K562 (cell line): ENCODE data around the gene MORC1. TPM values are rescaled to one million over a fixed set of nuclear protein-coding genes. Genes with fewer than 3 reads are reported as not detected.

Experiments used
- ATAC-seq: fragments of 200-7000 bp; cut with Tn5 transposase; 3 replicates; pipeline ENCODE4 v1.9.1; 2020; ENCODE audit warnings: moderate library complexity
- BruUV-seq: library from RNA; stranded (reverse); fragments of 400-500 nt; replicated peaks from 2 replicates; lab custom pipeline; 2021; lab: Mats Ljungman, UMichigan
- CTCF ChIA-PET: fragments of 300-600 bp; formaldehyde crosslinking; extraction: SDS; loops from one replicate; lab custom pipeline; 2021; ENCODE audit warnings: low intra/inter-chr PET ratio; lab: Yijun Ruan, JAX
- POLR2A ChIA-PET: fragments of 300-600, 350-650 bp; sonication (Branson Sonifier 250); formaldehyde crosslinking; extraction: SDS; loops from one replicate; lab custom pipeline; 2021; ENCODE audit warnings: antibody characterized with exemption, inconsistent platforms; lab: Yijun Ruan, JAX
- DNase-seq, 4 experiments: peaks; one replicate each; pipeline versions ENCODE4 v3.0.0 to v3.0.0-alpha.2; 2011 to 2018; ENCODE audit warnings: low spot score in 3 of 4, mixed read lengths in 3 of 4; ENCODE audit errors: extremely low read depth in 1 of 4
- FAIRE-seq: peaks from 2 replicates; lab custom pipeline; 2011; peaks lifted over from hg19 to GRCh38; lab: Jason Lieb, UNC
- H2AFZ ChIP-seq: 2 replicates; pipeline ENCODE4 v1.6.0; 2011; ENCODE audit warnings: low read depth, low read length, control low read depth, inconsistent platforms
- H3K27ac ChIP-seq: fragments of 200-600 bp; 3 replicates; pipeline ENCODE4 v1.8.0; 2011; ENCODE audit warnings: low read depth, mild to moderate bottlenecking, control low read depth, inconsistent platforms, low read length, moderate library complexity, mixed read lengths; ENCODE audit errors: extremely low read depth
- H3K27me3 ChIP-seq, 2 experiments: fragments of 300-600 bp in 1 of 2; 2 replicates in 1 of 2; 3 replicates in 1 of 2; pipeline versions ENCODE4 v1.6.0 to v1.8.0; 2011; ENCODE audit warnings: inconsistent platforms in 2 of 2, low read length in 2 of 2, mild to moderate bottlenecking in 1 of 2, mixed read lengths in 1 of 2, moderate library complexity in 1 of 2; ENCODE audit not compliant: control insufficient read depth in 2 of 2, insufficient read depth in 2 of 2
- H3K36me3 ChIP-seq: fragments of 300-600 bp; 3 replicates; pipeline ENCODE4 v1.8.0; 2011; ENCODE audit warnings: mild to moderate bottlenecking, low read length, inconsistent platforms; ENCODE audit not compliant: control insufficient read depth, insufficient read depth
- H3K4me1 ChIP-seq, 2 experiments: fragments of 200-600 bp in 1 of 2; replicated peaks in 1 of 2; 2 replicates in 1 of 2; 3 replicates in 1 of 2; pipeline versions ENCODE4 v1.5.1 to v1.8.0; 2011; ENCODE audit warnings: inconsistent platforms in 2 of 2, low read length in 2 of 2, mild to moderate bottlenecking in 1 of 2, mixed read lengths in 1 of 2, moderate library complexity in 1 of 2; ENCODE audit not compliant: control insufficient read depth in 2 of 2, insufficient read depth in 2 of 2
- H3K4me2 ChIP-seq: 2 replicates; pipeline ENCODE4 v1.6.1; 2011; ENCODE audit warnings: low read length, control low read depth, inconsistent platforms, mixed read lengths; ENCODE audit not compliant: insufficient read depth
- H3K4me3 ChIP-seq: fragments of 200-600 bp; sonication (generic), shearing (Covaris generic); 2 replicates; pipeline ENCODE4 v1.5.1; 2016; ENCODE audit warnings: control low read depth, inconsistent platforms
- H3K79me2 ChIP-seq: fragments of 200-600 bp; 3 replicates; pipeline ENCODE4 v1.8.0; 2011; ENCODE audit warnings: low read length, inconsistent platforms; ENCODE audit not compliant: control insufficient read depth, insufficient read depth
- H3K9ac ChIP-seq, 2 experiments: 2 replicates each; pipeline versions ENCODE4 v1.6.0 to v1.6.1; 2011; ENCODE audit warnings: low read depth in 2 of 2, low read length in 2 of 2, control low read depth in 1 of 2, inconsistent platforms in 1 of 2, mild to moderate bottlenecking in 1 of 2, mixed read lengths in 1 of 2; ENCODE audit not compliant: insufficient read depth in 1 of 2
- H3K9me1 ChIP-seq: one replicate; pipeline ENCODE4 v1.6.0; 2011; ENCODE audit warnings: inconsistent platforms, mild to moderate bottlenecking, low read length, moderate library complexity; ENCODE audit not compliant: control insufficient read depth, insufficient read depth
- H3K9me3 ChIP-seq: replicated peaks from 2 replicates; pipeline ENCODE4 v1.5.1; 2011; ENCODE audit warnings: low read depth, low read length, inconsistent platforms; ENCODE audit not compliant: control insufficient read depth, insufficient read depth
- H4K20me1 ChIP-seq: replicated peaks from 2 replicates; pipeline ENCODE4 v1.6.1; 2011; ENCODE audit warnings: low read length, inconsistent platforms, mixed read lengths; ENCODE audit not compliant: control insufficient read depth, insufficient read depth
- ATF7 ChIP-seq: fragments of 450-650 bp; IDR thresholded peaks from 2 replicates; pipeline ENCODE4 v1.7.1; 2014; ENCODE audit warnings: mild to moderate bottlenecking, moderate library complexity
- JUND ChIP-seq, 2 experiments: IDR thresholded peaks; 2 replicates in 1 of 2; 3 replicates in 1 of 2; pipeline ENCODE4 v1.6.1; 2011; ENCODE audit warnings: borderline replicate concordance in 2 of 2, low read depth in 2 of 2, low read length in 2 of 2, improper control_type of control experiment in 1 of 2, missing biosample characterization in 1 of 2, missing genetic modification characterization in 1 of 2, missing genetic modification reagents in 1 of 2
- NFIX ChIP-seq: fragments of 250-450 bp; sonication (Bioruptor Pico); IDR thresholded peaks from 2 replicates; pipeline ENCODE4 v1.4.0; 2020; ENCODE audit warnings: low read depth, mild to moderate bottlenecking, moderate library complexity
- NR2F6 ChIP-seq: fragments of 450-650 bp; formaldehyde crosslinking; IDR thresholded peaks from 2 replicates; pipeline ENCODE4 v1.4.0; 2020; ENCODE audit warnings: mild to moderate bottlenecking
- SMAD3 ChIP-seq: fragments of 450-650 bp; formaldehyde crosslinking; conservative IDR thresholded peaks from 2 replicates; pipeline ENCODE4 v1.4.0; 2020; ENCODE audit warnings: mild to moderate bottlenecking
- SNAPC5 ChIP-seq: fragments of 250-450 bp; sonication (Bioruptor Pico); IDR thresholded peaks from 2 replicates; pipeline ENCODE4 v1.8.0; 2021; ENCODE audit warnings: moderate library complexity, mild to moderate bottlenecking, inconsistent platforms
- SRSF7 ChIP-seq: fragments of 200-400 bp; formaldehyde crosslinking; optimal IDR thresholded peaks from 2 replicates; pipeline ENCODE3; 2017; ENCODE audit warnings: mild to moderate bottlenecking, low read depth, low read length
- XRCC4 ChIP-seq: IDR thresholded peaks from one replicate; pipeline ENCODE4 v1.6.1; 2011; ENCODE audit not compliant: insufficient read depth, insufficient read length; ENCODE audit errors: extremely low read depth
- ZNF184 ChIP-seq: sonication (generic); formaldehyde crosslinking; IDR thresholded peaks from 2 replicates; pipeline ENCODE4 v1.5.0; 2020; ENCODE audit warnings: missing genetic modification reagents
- ZNF197 ChIP-seq: fragments of 200-800 bp; sonication (Bioruptor generic); IDR thresholded peaks from 2 replicates; pipeline ENCODE4 v1.6.1; 2016; ENCODE audit warnings: low read depth, missing genetic modification characterization, missing compliant biosample characterization
- ZNF407 ChIP-seq: fragments of 450-650 bp; IDR thresholded peaks from 2 replicates; pipeline ENCODE4 v1.6.1; 2016; ENCODE audit warnings: low read depth
- ZNF436 ChIP-seq: fragments of 250-450, 450-650 bp; sonication (Bioruptor Pico); formaldehyde crosslinking; IDR thresholded peaks from 2 replicates; pipeline ENCODE4 v1.7.0; 2020; ENCODE audit warnings: mild to moderate bottlenecking
- ZSCAN29 ChIP-seq: fragments of 450-650 bp; IDR thresholded peaks from 2 replicates; pipeline ENCODE4 v1.6.1; 2017
- WGBS: fragments of 100-300 bp; shearing (Covaris generic); methylation state at CpG from one replicate; pipeline ENCODE4 v1.1.6; 2016; ENCODE audit warnings: low coverage, mixed read lengths; ENCODE audit not compliant: insufficient coverage; ENCODE audit errors: missing lambda C conversion rate; 5-methylcytosine and 5-hydroxymethylcytosine counted together
- in situ Hi-C: fragments of 300-500 bp; cut with MboI; formaldehyde crosslinking; loops from 4 replicates; pipeline ENCODE4 v1.15.0; 2018; ENCODE audit warnings: inconsistent platforms, mixed read lengths
- intact Hi-C: fragments of 100-400 bp; cut with micrococcal nuclease; formaldehyde crosslinking; loops from 2 replicates; pipeline ENCODE4 v1.14.2; 2022
- polyA plus RNA-seq, 8 experiments: library from polyadenylated mRNA; depleted of rRNA in 4 of 8; stranded (reverse) in 5 of 8; unstranded in 3 of 8; fragments of >200 nt; fragmentation: Nextera tagmentation in 2 of 8; fragmentation: Illumina TruSeq in 1 of 8; extraction: Ambion mirVana in 2 of 8; extraction: Trizol in 1 of 8; gene quantifications; 2 replicates each; pipeline versions ENCODE4 v1.2.1 to v1.2.3, GENCODE V29; 2011 to 2014; ENCODE audit warnings: inconsistent platforms in 1 of 8, missing spikeins in 1 of 8
- total RNA-seq, 7 experiments: library from RNA; depleted of rRNA in 6 of 7; stranded (reverse); fragments of >200 nt in 6 of 7; fragmentation: Illumina TruSeq in 2 of 7; extraction: Trizol in 2 of 7; gene quantifications; 2 replicates each; pipeline versions ENCODE4 v1.2.1 to v1.2.3, GENCODE V29; 2011 to 2021; ENCODE audit warnings: low replicate concordance in 1 of 7

MORC1 gene
- total and polyA plus RNA-seq, 9 of the 15 experiments (the other 6 are each of a cell fraction or from before 2014, with no cell fraction given): 0.08 to 0.41 (median 0.30) TPM; not detected in 1

- H3K9ac ChIP-seq: no peak overlapping the region
- intact Hi-C loops (no loop called here), in situ Hi-C loops (no loop called here)
- DNase-seq (no peak), FAIRE-seq (no peak), ATAC-seq (no peak)
- BruUV-seq: no TSS peak
- H3K27ac ChIP-seq: no peak overlapping the region
- ChIA-PET POLR2A (no interaction called here), CTCF (no interaction called here)
- H3K4me3 ChIP-seq: no peak overlapping the region
- no peaks in the 10 kb centered on the region for H3K9me1 ChIP-seq
- TF ChIP-seq ZNF197 (CRISPR knock-in tag) (no peak), ZNF184 (CRISPR knock-in tag) (no peak), ZSCAN29 (no peak), NR2F6 (no peak), ZNF407 (no peak), JUND (IDR thresholded peaks at IDR 0.05; ENCODE audit: borderline replicate concordance, low read depth, low read length) (no peak), JUND (tag; IDR thresholded peaks at IDR 0.05; ENCODE audit: borderline replicate concordance, low read depth, low read length) (no peak), XRCC4 (no peak), ATF7 (no peak), NFIX (CRISPR knock-in tag) (no peak), SNAPC5 (CRISPR knock-in tag) (no peak), SRSF7 (no peak), ZNF436 (CRISPR knock-in tag) (no peak), SMAD3 (CRISPR knock-in tag) (no peak)
- no peak overlapping the region for H3K4me2 ChIP-seq
- no peaks in the 10 kb centered on the region for H4K20me1 ChIP-seq
- no peaks in the 10 kb centered on the region for H3K4me1 ChIP-seq
- no peaks in the 10 kb centered on the region for H3K9me3 ChIP-seq
- no peak overlapping the region for H2AFZ ChIP-seq
- H3K36me3 ChIP-seq: no peaks in the 10 kb centered on the region
- H3K79me2 ChIP-seq: no peaks in the 10 kb centered on the region
- WGBS: 8% methylated on average over 3 of the region's 3 CpGs
- no peaks in the 10 kb centered on the region for H3K27me3 ChIP-seq
Observed at GRCh38 chr3:109066864-109067263, 51.1 kb downstream of the MORC1 start.
